AG04449 (cell line): ENCODE data around the gene PRR5.
"Not testable (repeated sequence)": the region's sequence is repeated elsewhere in the genome, so short reads cannot be mapped to it uniquely, and the experiment has no call there.

ENCODE experiments used
- CTCF ChIA-PET: fragments of 350-600 bp; formaldehyde crosslinking; extraction: SDS; loops from one replicate; lab custom pipeline; 2021; ENCODE audit warnings: antibody characterized with exemption; lab: Yijun Ruan, JAX
- POLR2A ChIA-PET: fragments of 400-600, 350-600 bp; formaldehyde crosslinking; extraction: SDS; loops from one replicate; lab custom pipeline; 2020; ENCODE audit warnings: antibody characterized with exemption, inconsistent platforms; lab: Yijun Ruan, JAX
- DNase-seq: peaks from one replicate; pipeline ENCODE4 v3.0.0-alpha.2; 2010; ENCODE audit warnings: low read depth, low spot score
- H3K4me3 ChIP-seq: 2 replicates; pipeline ENCODE4 v1.5.1; 2011; ENCODE audit warnings: low read depth, mild to moderate bottlenecking, control low read depth, low read length
- CTCF ChIP-seq: IDR thresholded peaks from one replicate; pipeline ENCODE4 v1.5.1; 2011; ENCODE audit warnings: mild to moderate bottlenecking, moderate library complexity, low read length, control low read depth, inconsistent platforms; ENCODE audit not compliant: insufficient read depth; ENCODE audit errors: missing control alignments

The PRR5 gene

GRCh38 chr22:44671742-44672141 lies 30.3 kb upstream of the PRR5 start:
- no peak for DNase-seq
- TF ChIP-seq CTCF = no peak
- H3K4me3 ChIP-seq = no peak overlapping the region
- POLR2A ChIA-PET = no interaction called here
- CTCF ChIA-PET = interaction anchor here (1.3 to 6.6 kb wide), 3 partner anchors 11 to 45 kb away, joined by 3 to 60 read pairs (median 5); no protein-coding TSS in a partner anchor

GRCh38 chr22:44672632-44673031 lies 29.4 kb upstream of the PRR5 start:
- TF ChIP-seq CTCF = no peak
- no peak overlapping the region for H3K4me3 ChIP-seq
- ChIA-PET CTCF (interaction anchor here (1.4 to 2.4 kb wide), 2 partner anchors 11 to 13 kb away, joined by 3 to 24 read pairs; no protein-coding TSS in a partner anchor), POLR2A (no interaction called here)
- no peak for DNase-seq

- ChIA-PET CTCF (interaction anchor here (1.4 to 2.4 kb wide), 2 partner anchors 10 to 12 kb away, joined by 3 to 24 read pairs; no protein-coding TSS in a partner anchor), POLR2A (no interaction called here)
- no peak overlapping the region for H3K4me3 ChIP-seq
- TF ChIP-seq CTCF = no peak
- no peak for DNase-seq
Measured at GRCh38 chr22:44673406-44673805, 28.6 kb upstream of the PRR5 start.

- CTCF ChIA-PET = interaction anchor here (0.8 to 3.2 kb wide), 2 partner anchors 9 to 57 kb away, joined by 3 to 27 read pairs; no protein-coding TSS in a partner anchor
- H3K4me3 ChIP-seq, DNase-seq, POLR2A ChIA-PET: not testable (repeated sequence)
Measured at GRCh38 chr22:44676066-44676440, 26.0 kb upstream of the PRR5 start.

GRCh38 chr22:44676441-44677352 lies 25.3 kb upstream of the PRR5 start:
- POLR2A ChIA-PET = no interaction called here
- DNase-seq = no peak

GRCh38 chr22:44677353-44677840 lies 24.6 kb upstream of the PRR5 start:
- H3K4me3 ChIP-seq = no peak overlapping the region
- CTCF ChIA-PET = interaction anchor here (0.8 to 3.2 kb wide), 3 partner anchors 8 to 684 kb away, joined by 3 to 27 read pairs (median 3); no protein-coding TSS in a partner anchor
- no peak for DNase-seq
- no peak for TF ChIP-seq CTCF
- POLR2A ChIA-PET = no interaction called here

More at GRCh38 chr22:44676441-44677352, 25.3 kb upstream of the PRR5 start:
- no peak for TF ChIP-seq CTCF
- CTCF ChIA-PET = interaction anchor here (0.8 to 3.2 kb wide), 3 partner anchors 9 to 683 kb away, joined by 3 to 27 read pairs (median 3); no protein-coding TSS in a partner anchor
- no peak overlapping the region for H3K4me3 ChIP-seq
